HCT116 (cell line): ENCODE results near the gene DOCK4. TPM values are rescaled to one million over a fixed set of nuclear protein-coding genes. Genes with fewer than 3 reads are reported as not detected.

Source experiments
- ATAC-seq: fragments of 200-7000 bp; cut with Tn5 transposase; 2 replicates; pipeline ENCODE4 v1.9.1; 2020; ENCODE audit warnings: mild to moderate bottlenecking, moderate library complexity
- BruUV-seq: library from RNA; stranded (reverse); fragments of 400-500 nt; replicated peaks from 2 replicates; lab custom pipeline; 2021; lab: Mats Ljungman, UMichigan
- CTCF ChIA-PET: fragments of 300-600 bp; sonication (Branson Sonifier 250); formaldehyde crosslinking; loops from one replicate; lab custom pipeline; 2021; ENCODE audit warnings: antibody characterized with exemption; lab: Charles Lee
- POLR2A ChIA-PET: fragments of 300-600, 350-600 bp; sonication (Branson Sonifier 250); formaldehyde crosslinking; loops from one replicate; lab custom pipeline; 2021; ENCODE audit warnings: antibody characterized with exemption; lab: Charles Lee
- RAD21 ChIA-PET, 2 experiments: fragments of 300-600 bp; sonication (Branson Sonifier 250); formaldehyde crosslinking; loops; one replicate each; lab custom pipeline; 2023; ENCODE audit warnings: low total read pairs in 2 of 2; ENCODE audit not compliant: uncharacterized antibody in 2 of 2, unreplicated experiment in 2 of 2, low non-redundant PET in 1 of 2; lab: Charles Lee
- DNase-seq: peaks from one replicate; pipeline ENCODE4 v3.0.0-alpha.2; 2010; ENCODE audit warnings: low read depth, low spot score
- H2AFZ ChIP-seq: fragments of 200-600 bp; shearing (Covaris generic), sonication (generic); 2 replicates; pipeline ENCODE4 v1.6.1; 2017; ENCODE audit warnings: low read depth, mixed run types, mixed read lengths, antibody characterized with exemption, low read length; ENCODE audit not compliant: poor library complexity, severe bottlenecking
- H3K27ac ChIP-seq: 2 replicates; pipeline ENCODE4 v1.5.1; 2012; ENCODE audit warnings: low read depth, low read length
- H3K27me3 ChIP-seq: fragments of 200-600 bp; sonication (generic); 2 replicates; pipeline ENCODE4 v1.6.1; 2016; ENCODE audit warnings: mixed run types, low read length, mixed read lengths; ENCODE audit not compliant: insufficient read depth
- H3K36me3 ChIP-seq, 2 experiments: fragments of 200-500 bp in 1 of 2; fragments of 200-600 bp in 1 of 2; sonication (Bioruptor generic) in 1 of 2; sonication (generic) in 1 of 2; 2 replicates each; pipeline versions ENCODE4 v1.5.1 to v1.6.1; 2014 to 2016; ENCODE audit warnings: low read length in 2 of 2, inconsistent platforms in 1 of 2, mixed read lengths in 1 of 2, mixed run types in 1 of 2; ENCODE audit not compliant: insufficient read depth in 2 of 2, control insufficient read depth in 1 of 2
- H3K4me1 ChIP-seq, 2 experiments: fragments of 200-600 bp in 1 of 2; sonication (generic) in 1 of 2; 2 replicates each; pipeline versions ENCODE4 v1.5.1 to v1.6.1; 2012 to 2017; ENCODE audit warnings: low read length in 2 of 2, inconsistent platforms in 1 of 2, mild to moderate bottlenecking in 1 of 2, mixed read lengths in 1 of 2, mixed run types in 1 of 2, moderate library complexity in 1 of 2; ENCODE audit not compliant: insufficient read depth in 2 of 2, control insufficient read depth in 1 of 2
- H3K4me2 ChIP-seq: fragments of 200-600 bp; sonication (generic); 2 replicates; pipeline ENCODE4 v1.6.1; 2017; ENCODE audit warnings: mixed run types, low read length, mixed read lengths
- H3K4me3 ChIP-seq, 2 experiments: fragments of 200-600 bp in 1 of 2; sonication (generic) in 1 of 2; replicated peaks in 1 of 2; 2 replicates each; pipeline ENCODE4 v1.5.1; 2011 to 2016; ENCODE audit warnings: low read length in 2 of 2, control low read depth in 1 of 2, low read depth in 1 of 2, mild to moderate bottlenecking in 1 of 2, mixed read lengths in 1 of 2, mixed run types in 1 of 2
- H3K79me2 ChIP-seq: fragments of 200-600 bp; sonication (generic); 2 replicates; pipeline ENCODE4 v1.6.1; 2017; ENCODE audit warnings: mild to moderate bottlenecking, mixed run types, low read length, moderate library complexity, mixed read lengths; ENCODE audit not compliant: insufficient read depth
- H3K9ac ChIP-seq: fragments of 200-600 bp; sonication (generic); 2 replicates; pipeline ENCODE4 v1.6.1; 2016; ENCODE audit warnings: low read length, mixed read lengths
- H3K9me2 ChIP-seq: fragments of 200-600 bp; sonication (generic), shearing (Covaris generic); 2 replicates; pipeline ENCODE4 v1.6.1; 2017; ENCODE audit warnings: mixed run types, mild to moderate bottlenecking, moderate library complexity; ENCODE audit not compliant: insufficient read depth
- H3K9me3 ChIP-seq, 2 experiments: fragments of 200-500 bp in 1 of 2; fragments of 200-600 bp in 1 of 2; sonication (Bioruptor generic) in 1 of 2; sonication (generic) in 1 of 2; 2 replicates each; pipeline ENCODE4 v1.6.1; 2014 to 2017; ENCODE audit warnings: low read length in 2 of 2, mixed read lengths in 2 of 2, inconsistent platforms in 1 of 2, low read depth in 1 of 2, mild to moderate bottlenecking in 1 of 2, mixed run types in 1 of 2, moderate library complexity in 1 of 2; ENCODE audit not compliant: control insufficient read depth in 1 of 2, insufficient read depth in 1 of 2
- H4K20me1 ChIP-seq: fragments of 200-600 bp; sonication (generic), shearing (Covaris generic); 2 replicates; pipeline ENCODE4 v1.6.1; 2017; ENCODE audit warnings: mixed run types, mild to moderate bottlenecking, moderate library complexity; ENCODE audit not compliant: insufficient read depth
- ATF3 ChIP-seq: IDR thresholded peaks from 2 replicates; pipeline ENCODE4 v1.6.1; 2012
- CEBPB ChIP-seq: IDR thresholded peaks from 2 replicates; pipeline ENCODE4 v1.6.1; 2012; ENCODE audit warnings: low read depth
- EZH2phosphoT487 ChIP-seq: fragments of 200-600 bp; IDR thresholded peaks from 2 replicates; pipeline ENCODE4 v1.6.1; 2018; ENCODE audit warnings: antibody characterized with exemption, borderline replicate concordance
- FOSL1 ChIP-seq: IDR thresholded peaks from 2 replicates; pipeline ENCODE4 v1.6.1; 2012; ENCODE audit warnings: low read depth
- JUND ChIP-seq: IDR thresholded peaks from 2 replicates; pipeline ENCODE4 v1.6.1; 2012
- MAX ChIP-seq: IDR thresholded peaks from 2 replicates; pipeline ENCODE4 v1.6.1; 2012
- POLR2A ChIP-seq: IDR thresholded peaks from 2 replicates; pipeline ENCODE4 v1.7.0; 2011; ENCODE audit warnings: borderline replicate concordance; ENCODE audit not compliant: insufficient read depth, insufficient read length; ENCODE audit errors: extremely low read depth
- POLR2AphosphoS5 ChIP-seq: IDR thresholded peaks from 2 replicates; pipeline ENCODE4 v1.6.1; 2011; ENCODE audit warnings: mild to moderate bottlenecking, low read depth, low read length, moderate library complexity
- RAD21 ChIP-seq: IDR thresholded peaks from 2 replicates; pipeline ENCODE4 v1.6.1; 2012; ENCODE audit warnings: low read depth, mild to moderate bottlenecking
- REST ChIP-seq: IDR thresholded peaks from 2 replicates; pipeline ENCODE4 v1.6.1; 2012; ENCODE audit warnings: low read depth
- SIN3A ChIP-seq: IDR thresholded peaks from 2 replicates; pipeline ENCODE4 v1.6.1; 2012; ENCODE audit warnings: low read depth
- SP1 ChIP-seq: IDR thresholded peaks from 2 replicates; pipeline ENCODE4 v1.6.1; 2012; ENCODE audit warnings: low read depth
- YY1 ChIP-seq: IDR thresholded peaks from 2 replicates; pipeline ENCODE4 v1.6.1; 2011; ENCODE audit warnings: low read length, low read depth, moderate library complexity, mild to moderate bottlenecking; ENCODE audit not compliant: insufficient replicate concordance; ENCODE audit errors: extremely low read depth
- ZFX ChIP-seq: fragments of 450-650 bp; IDR thresholded peaks from 2 replicates; pipeline ENCODE4 v1.6.1; 2017
- ZNF274 ChIP-seq: fragments of 200-500 bp; sonication (Bioruptor generic); IDR thresholded peaks from 2 replicates; pipeline ENCODE4 v1.6.1; 2014; ENCODE audit warnings: mild to moderate bottlenecking, low read depth, low read length, inconsistent platforms
- intact Hi-C: fragments of 100-400 bp; cut with micrococcal nuclease; formaldehyde crosslinking; loops from 2 replicates; pipeline ENCODE4 v1.10.0; 2022
- total RNA-seq: library from RNA; stranded (reverse); gene quantifications from one replicate; pipeline ENCODE4 v1.2.1, GENCODE V29; 2021; ENCODE audit not compliant: unreplicated experiment

DOCK4 gene
- total RNA-seq, 1 experiment from 2014 or later: 2.2 TPM

- Histone ChIP-seq H3K27me3 (0 out of 2 replicates have a peak, but pooled peaks cover 7% of the 10 kb centered on the region), H3K9me3 (no peaks in the 10 kb centered on the region), H3K79me2 (no peaks in the 10 kb centered on the region), H3K9ac (no peak overlapping the region), H3K4me3 (no peak overlapping the region), H3K9me2 (no peaks in the 10 kb centered on the region), H3K27ac (no peak overlapping the region), H3K36me3 (no peaks in the 10 kb centered on the region), H2AFZ (no peak overlapping the region), H4K20me1 (no peaks in the 10 kb centered on the region), H3K4me1 (peaks cover 0 to 5% of the 10 kb centered on the region in 2 experiments; a peak in 1 of 4 replicates), H3K4me2 (no peak overlapping the region)
- CTCF ChIA-PET: no interaction called here
- DNase-seq (no peak), ATAC-seq (no peak)
- intact Hi-C loops: loop anchor here (10.0 kb wide), 1 partner anchor 487 kb away; no protein-coding TSS in a partner anchor
- POLR2A ChIA-PET: no interaction called here
- TF ChIP-seq SP1 (no peak), ZFX (no peak), JUND (no peak), ATF3 (no peak), ZNF274 (no peak), POLR2AphosphoS5 (no peak), FOSL1 (no peak), EZH2phosphoT487 (no peak), YY1 (no peak), REST (no peak), SIN3A (no peak), RAD21 (no peak), MAX (no peak), POLR2A (no peak), CEBPB (no peak)
- BruUV-seq: no TSS peak
- RAD21 ChIA-PET: no interaction called here
Observed at GRCh38 chr7:111927353-111928019, 278.7 kb downstream of the DOCK4 start.
